Activated naive CD8-positive, alpha-beta T cell treated with anti-CD3 and anti-CD28 coated beads, Interleukin-2, amount 10 ng/mL, durations not matched to agents 7 days and 5 days (primary cell): Measurements from ENCODE around the gene DSC1. TPM values are rescaled to one million over a fixed set of nuclear protein-coding genes. Genes with fewer than 3 reads are reported as not detected.
A peak's percentile ranks its signal among the peaks of the same experiment; 100 is the strongest.
"Not testable (repeated sequence)": the region's sequence is repeated elsewhere in the genome, so short reads cannot be mapped to it uniquely, and the experiment has no call there.

ENCODE experiments used
- ATAC-seq: fragments of 150-1000 bp; cut with Tn5 transposase; one replicate; pipeline ENCODE4 v1.10.0; 2021; ENCODE audit warnings: low read depth, moderate library complexity
- POLR2A ChIA-PET: fragments of 350-600 bp; sonication (Branson Sonifier 250); formaldehyde crosslinking; loops from one replicate; lab custom pipeline; 2021; ENCODE audit warnings: antibody characterized with exemption; lab: Charles Lee
- DNase-seq: peaks from one replicate; pipeline ENCODE4 v3.0.0; 2021
- H3K27ac Mint-ChIP-seq: one replicate; pipeline ENCODE4 v1.8.0; 2022; ENCODE audit warnings: mild to moderate bottlenecking, mixed read lengths
- H3K27me3 Mint-ChIP-seq: one replicate; pipeline ENCODE4 v1.8.0; 2022; ENCODE audit warnings: mild to moderate bottlenecking, moderate library complexity, mixed read lengths
- H3K36me3 Mint-ChIP-seq: one replicate; pipeline ENCODE4 v1.8.0; 2021; ENCODE audit warnings: mild to moderate bottlenecking, mixed read lengths
- H3K4me1 Mint-ChIP-seq: one replicate; pipeline ENCODE4 v1.8.0; 2021; ENCODE audit warnings: mixed read lengths
- H3K4me3 Mint-ChIP-seq: one replicate; pipeline ENCODE4 v1.8.0; 2022; ENCODE audit warnings: mild to moderate bottlenecking, moderate library complexity, mixed read lengths
- H3K9me3 Mint-ChIP-seq: one replicate; pipeline ENCODE4 v1.8.0; 2021; ENCODE audit warnings: mixed read lengths
- total RNA-seq, 2 experiments: library from RNA; stranded (reverse); gene quantifications; one replicate each; pipeline ENCODE4 v1.2.3, GENCODE V29; 2021

The DSC1 gene
- total RNA-seq, 2 experiments from 2014 or later = 0.61 to 0.71 TPM

GRCh38 chr18:31195063-31195462, 32.4 kb upstream of the DSC1 start:
- H3K27me3 Mint-ChIP-seq = no peaks in the 10 kb centered on the region
- H3K4me3 Mint-ChIP-seq = no peak overlapping the region
- ATAC-seq (no peak), DNase-seq (no peak)
- H3K36me3 Mint-ChIP-seq = no peaks in the 10 kb centered on the region
- no peaks in the 10 kb centered on the region for H3K4me1 Mint-ChIP-seq
- POLR2A ChIA-PET = no interaction called here
- peaks cover 3% of the 10 kb centered on the region for H3K9me3 Mint-ChIP-seq
- H3K27ac Mint-ChIP-seq = no peak overlapping the region

DNA sequence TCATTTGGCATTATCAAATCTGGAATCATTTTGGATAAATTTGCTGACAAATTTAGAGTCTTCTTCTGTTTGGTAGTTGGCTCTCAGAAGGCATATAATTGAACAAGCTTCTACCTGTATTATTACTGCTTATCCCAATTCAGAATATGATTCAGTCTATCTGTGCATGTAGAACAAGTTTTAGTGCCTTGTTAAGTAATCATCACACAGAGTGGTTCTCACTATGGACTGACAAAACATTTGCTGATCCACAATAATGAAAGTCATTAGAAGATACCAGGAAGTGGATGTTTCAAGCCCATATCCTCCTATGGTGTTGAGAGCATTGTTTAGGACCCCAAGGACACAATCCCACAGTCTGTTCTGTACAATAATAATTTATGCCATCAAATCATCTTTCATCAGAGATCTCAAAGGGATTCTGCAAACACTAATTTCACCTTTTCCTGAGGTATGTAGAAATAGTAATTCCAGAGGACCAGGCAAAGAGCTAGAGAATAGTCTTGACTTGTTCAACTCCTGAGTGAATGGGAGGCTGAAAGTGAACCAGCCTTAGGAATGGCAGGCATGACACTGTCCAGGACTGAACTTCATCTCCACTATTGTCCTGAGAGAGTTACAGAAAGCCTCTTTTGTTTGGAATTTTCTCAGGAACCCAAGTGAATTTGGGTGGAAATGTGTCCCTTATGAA, 29.6 kb upstream of the DSC1 start:
- peaks cover 3% of the 10 kb centered on the region for H3K9me3 Mint-ChIP-seq
- DNase-seq (no peak), ATAC-seq (no peak)
- POLR2A ChIA-PET = no interaction called here
- no peaks in the 10 kb centered on the region for H3K36me3 Mint-ChIP-seq
- H3K27ac Mint-ChIP-seq = no peak overlapping the region
- no peak overlapping the region for H3K4me3 Mint-ChIP-seq
- H3K4me1 Mint-ChIP-seq = no peaks in the 10 kb centered on the region
- no peaks in the 10 kb centered on the region for H3K27me3 Mint-ChIP-seq

DNA sequence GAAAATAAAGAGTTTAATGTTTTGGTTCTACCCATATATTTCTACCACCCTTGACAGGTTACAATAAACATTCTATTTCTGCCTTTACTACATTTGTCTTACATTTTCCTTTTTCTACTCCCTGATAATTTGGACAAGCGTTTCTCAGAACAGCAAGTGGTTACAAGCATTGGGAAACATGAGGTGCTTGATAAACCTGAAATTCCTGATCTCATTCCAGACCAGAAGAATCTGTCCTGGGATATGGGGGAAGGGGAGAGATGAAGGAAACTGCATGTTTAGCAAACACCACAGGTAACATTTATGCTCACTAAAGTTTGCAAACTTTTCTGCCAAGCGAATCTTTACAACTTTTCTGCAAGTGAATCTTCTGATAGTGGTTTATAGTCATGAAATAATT, 28.3 kb upstream of the DSC1 start:
- no peaks in the 10 kb centered on the region for H3K36me3 Mint-ChIP-seq
- H3K27me3 Mint-ChIP-seq = no peaks in the 10 kb centered on the region
- POLR2A ChIA-PET = no interaction called here
- DNase-seq (no peak), ATAC-seq (no peak)
- H3K4me3 Mint-ChIP-seq = no peak overlapping the region
- no peaks in the 10 kb centered on the region for H3K4me1 Mint-ChIP-seq
- H3K27ac Mint-ChIP-seq = no peak overlapping the region
- H3K9me3 Mint-ChIP-seq = peaks cover 3% of the 10 kb centered on the region

DNA sequence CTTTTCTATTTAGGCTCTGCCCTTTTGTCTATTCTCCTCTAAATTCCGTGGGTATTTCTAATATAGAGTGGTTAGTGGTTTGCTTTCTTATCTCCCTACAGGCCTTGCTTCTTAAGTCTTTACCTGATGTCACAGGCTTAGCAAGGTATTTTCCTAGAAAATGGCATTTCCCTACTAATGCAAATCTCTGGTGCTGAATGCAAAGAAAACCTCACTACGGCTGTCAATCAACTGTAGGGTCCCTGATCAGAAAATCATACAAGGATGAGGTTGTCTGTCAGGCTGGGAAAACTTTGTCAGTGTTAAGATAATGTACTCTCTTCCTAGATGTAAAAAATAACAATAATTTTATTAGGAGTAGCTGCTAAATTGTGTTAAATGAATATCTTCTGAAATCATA, 27.1 kb upstream of the DSC1 start:
- Mint-ChIP-seq H3K27ac (no peak overlapping the region), H3K27me3 (no peaks in the 10 kb centered on the region), H3K4me3 (no peak overlapping the region), H3K4me1 (no peaks in the 10 kb centered on the region), H3K9me3 (peaks cover under 1% of the 10 kb centered on the region), H3K36me3 (no peaks in the 10 kb centered on the region)
- POLR2A ChIA-PET = no interaction called here
- ATAC-seq = no peak
- DNase-seq = no peak

GRCh38 chr18:31185186-31185950, 22.7 kb upstream of the DSC1 start:
- H3K27me3 Mint-ChIP-seq = no peaks in the 10 kb centered on the region
- DNase-seq = no peak
- POLR2A ChIA-PET = no interaction called here
- no peak overlapping the region for H3K27ac Mint-ChIP-seq
- peaks cover 4% of the 10 kb centered on the region for H3K9me3 Mint-ChIP-seq
- H3K4me3 Mint-ChIP-seq = no peak overlapping the region
- H3K4me1 Mint-ChIP-seq = no peaks in the 10 kb centered on the region
- ATAC-seq = no peak
- no peaks in the 10 kb centered on the region for H3K36me3 Mint-ChIP-seq

DNA sequence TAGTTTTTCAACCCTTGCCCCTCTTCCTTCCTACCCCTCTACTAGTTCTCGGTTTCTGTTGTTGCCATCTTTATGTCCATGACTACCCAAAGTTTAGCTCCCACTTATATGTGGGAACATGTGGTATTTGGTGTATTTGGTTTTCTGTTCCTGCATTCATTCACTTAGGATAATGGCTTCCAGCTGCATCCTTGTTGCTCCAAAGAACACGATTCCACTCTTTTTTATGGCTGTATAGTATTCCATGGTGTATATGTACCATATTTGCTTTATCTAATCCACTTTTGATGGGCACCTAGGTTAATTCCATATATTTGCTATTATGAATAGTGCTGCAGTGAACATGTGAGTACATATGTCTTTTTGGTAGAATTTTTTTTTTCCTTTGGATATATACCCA, 20.6 kb upstream of the DSC1 start:
- Mint-ChIP-seq H3K4me3 (no peak overlapping the region), H3K4me1 (no peaks in the 10 kb centered on the region), H3K36me3 (no peaks in the 10 kb centered on the region), H3K27me3 (no peaks in the 10 kb centered on the region), H3K27ac (no peak overlapping the region), H3K9me3 (peaks cover 6% of the 10 kb centered on the region)
- POLR2A ChIA-PET = no interaction called here
- DNase-seq (no peak), ATAC-seq (no peak)

GRCh38 chr18:31177369-31177768, 14.7 kb upstream of the DSC1 start:
- H3K27me3 Mint-ChIP-seq, H3K4me1 Mint-ChIP-seq, H3K4me3 Mint-ChIP-seq, POLR2A ChIA-PET, H3K36me3 Mint-ChIP-seq, DNase-seq, H3K9me3 Mint-ChIP-seq, ATAC-seq, H3K27ac Mint-ChIP-seq: not testable (repeated sequence)

DNA sequence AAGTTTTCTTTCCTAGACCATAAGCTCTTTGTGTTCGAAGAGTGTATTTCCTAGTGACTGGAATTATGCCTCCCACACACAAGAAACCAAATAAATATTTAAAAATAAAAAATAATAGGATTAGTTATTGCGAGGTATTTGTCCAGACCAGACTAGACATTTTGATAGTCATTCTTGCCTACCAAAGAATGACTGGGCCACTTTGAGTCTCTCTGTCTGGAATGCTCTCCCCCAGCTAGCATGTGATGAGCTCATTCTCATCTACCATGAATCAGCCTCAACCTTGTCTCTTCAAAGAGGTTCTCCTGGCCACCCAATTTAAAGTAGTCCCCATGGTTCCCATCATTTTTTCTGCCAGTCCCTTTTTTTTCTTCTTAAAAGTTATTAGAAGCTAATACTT, 13.9 kb upstream of the DSC1 start:
- POLR2A ChIA-PET = no interaction called here
- Mint-ChIP-seq H3K4me1 (no peaks in the 10 kb centered on the region), H3K27me3 (no peaks in the 10 kb centered on the region), H3K36me3 (peaks cover 2% of the 10 kb centered on the region), H3K9me3 (peaks cover 6% of the 10 kb centered on the region), H3K4me3 (no peak overlapping the region), H3K27ac (no peak overlapping the region)
- no peak for DNase-seq
- ATAC-seq = no peak

- no peaks in the 10 kb centered on the region for H3K4me1 Mint-ChIP-seq
- POLR2A ChIA-PET = no interaction called here
Observed at GRCh38 chr18:31171144-31171839, 8.6 kb upstream of the DSC1 start.

GRCh38 chr18:31170335-31170734, 7.7 kb upstream of the DSC1 start:
- Mint-ChIP-seq H3K27ac (no peak overlapping the region), H3K9me3 (no peaks in the 10 kb centered on the region), H3K4me3 (no peak overlapping the region), H3K4me1 (no peaks in the 10 kb centered on the region), H3K27me3 (no peaks in the 10 kb centered on the region), H3K36me3 (no peaks in the 10 kb centered on the region)
- no peak for ATAC-seq
- POLR2A ChIA-PET = no interaction called here
- DNase-seq = no peak

More at GRCh38 chr18:31171144-31171839, 8.6 kb upstream of the DSC1 start:
- Mint-ChIP-seq H3K9me3 (no peaks in the 10 kb centered on the region), H3K27ac (no peak overlapping the region), H3K36me3 (no peaks in the 10 kb centered on the region), H3K27me3 (no peaks in the 10 kb centered on the region), H3K4me3 (no peak overlapping the region)
- DNase-seq (no peak), ATAC-seq (no peak)

DNA sequence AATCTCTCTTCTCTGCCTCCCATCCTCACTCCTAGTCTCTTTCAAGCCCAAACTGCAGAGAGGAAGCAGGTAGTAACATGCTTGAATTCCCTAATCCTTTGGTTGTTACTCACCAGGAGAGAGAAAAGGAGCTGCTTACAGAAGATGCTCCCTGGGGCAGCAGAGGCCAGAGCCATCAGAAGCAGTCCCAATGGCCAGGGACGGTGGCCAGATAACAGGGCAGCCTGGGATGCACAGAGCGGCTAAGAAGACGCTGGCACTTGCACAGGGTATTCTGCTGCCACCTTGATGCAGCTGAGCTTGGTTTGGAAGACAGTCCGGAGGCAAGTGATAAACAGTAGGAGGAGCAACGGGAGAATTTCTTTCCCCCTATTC, 250 bp downstream of the DSC1 start:
- ATAC-seq (no peak), DNase-seq (peak; percentile 20)
- peaks cover 6% of the 10 kb centered on the region for H3K4me1 Mint-ChIP-seq
- H3K9me3 Mint-ChIP-seq = no peaks in the 10 kb centered on the region
- peak overlapping the region; percentile 53 for H3K4me3 Mint-ChIP-seq
- H3K27ac Mint-ChIP-seq = peak overlapping the region; percentile 28
- H3K36me3 Mint-ChIP-seq = no peaks in the 10 kb centered on the region
- no peaks in the 10 kb centered on the region for H3K27me3 Mint-ChIP-seq
- POLR2A ChIA-PET = no interaction called here

- Mint-ChIP-seq H3K36me3 (no peaks in the 10 kb centered on the region), H3K27me3 (no peaks in the 10 kb centered on the region), H3K27ac (peak overlapping the region; percentile 28), H3K4me3 (peak overlapping the region; percentile 53), H3K9me3 (no peaks in the 10 kb centered on the region), H3K4me1 (peaks cover 6% of the 10 kb centered on the region)
- no peak for DNase-seq
- ATAC-seq = no peak
- POLR2A ChIA-PET = no interaction called here
Observed at GRCh38 chr18:31161757-31162418, 768 bp downstream of the DSC1 start.
